Lower leg skin (tissue), 3 donors: Measurements from ENCODE around the gene PLXNA3.

Experiments
- POLR2A ChIP-seq, 2 donors: fragments of 450-650 bp; IDR thresholded peaks; one replicate each; pipeline ENCODE4 v1.6.1; 2016 to 2017; ENCODE audit warnings: antibody characterized with exemption in 2 of 2, mild to moderate bottlenecking in 1 of 2, moderate library complexity in 1 of 2
- TF ChIP-seq, protein P1 (sequence below), 3 donors: fragments of 450-650 bp; IDR thresholded peaks; one replicate each; pipeline ENCODE4 v1.5.1; 2016; ENCODE audit warnings: antibody characterized with exemption in 3 of 3, mild to moderate bottlenecking in 3 of 3, moderate library complexity in 2 of 3

- TF ChIP-seq, protein P1, sequence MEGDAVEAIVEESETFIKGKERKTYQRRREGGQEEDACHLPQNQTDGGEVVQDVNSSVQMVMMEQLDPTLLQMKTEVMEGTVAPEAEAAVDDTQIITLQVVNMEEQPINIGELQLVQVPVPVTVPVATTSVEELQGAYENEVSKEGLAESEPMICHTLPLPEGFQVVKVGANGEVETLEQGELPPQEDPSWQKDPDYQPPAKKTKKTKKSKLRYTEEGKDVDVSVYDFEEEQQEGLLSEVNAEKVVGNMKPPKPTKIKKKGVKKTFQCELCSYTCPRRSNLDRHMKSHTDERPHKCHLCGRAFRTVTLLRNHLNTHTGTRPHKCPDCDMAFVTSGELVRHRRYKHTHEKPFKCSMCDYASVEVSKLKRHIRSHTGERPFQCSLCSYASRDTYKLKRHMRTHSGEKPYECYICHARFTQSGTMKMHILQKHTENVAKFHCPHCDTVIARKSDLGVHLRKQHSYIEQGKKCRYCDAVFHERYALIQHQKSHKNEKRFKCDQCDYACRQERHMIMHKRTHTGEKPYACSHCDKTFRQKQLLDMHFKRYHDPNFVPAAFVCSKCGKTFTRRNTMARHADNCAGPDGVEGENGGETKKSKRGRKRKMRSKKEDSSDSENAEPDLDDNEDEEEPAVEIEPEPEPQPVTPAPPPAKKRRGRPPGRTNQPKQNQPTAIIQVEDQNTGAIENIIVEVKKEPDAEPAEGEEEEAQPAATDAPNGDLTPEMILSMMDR (IDR thresholded peaks at IDR 0.05), result no peak
- no peak for TF ChIP-seq POLR2A (IDR thresholded peaks at IDR 0.05)
These were observed 37.4 kb downstream of the PLXNA3 start for GRCh38 chrX:154495472-154495922.
